DOHH2 (cell line): ENCODE measurements around the gene MGMT.

Experiments
- CTCF ChIP-seq: fragments of 200-600 bp; sonication (generic); IDR thresholded peaks from one replicate; pipeline ENCODE4 v1.5.1; 2014; ENCODE audit warnings: antibody characterized with exemption, mild to moderate bottlenecking, low read depth, low read length; ENCODE audit not compliant: poor library complexity, severe bottlenecking
- EZH2phosphoT487 ChIP-seq: fragments of 200-600 bp; sonication (generic); IDR thresholded peaks from 2 replicates; pipeline ENCODE4 v1.6.1; 2017; ENCODE audit warnings: borderline replicate concordance, mild to moderate bottlenecking, antibody characterized with exemption, low read length, moderate library complexity, mixed read lengths

- TF ChIP-seq CTCF (no peak), EZH2phosphoT487 (no peak)
Measured at GRCh38 chr10:129631870-129632623, 165.0 kb downstream of the MGMT start.
